ENCODE measurements around the gene ROR2.

ROR2 gene

GRCh38 chr9:91927922-91928510, 22.0 kb downstream of the ROR2 start:
- no peak for TF ChIP-seq CTCF (IDR thresholded peaks at IDR 0.05; ENCODE audit: low read depth, low read length, missing control alignments)
- no peak overlapping the region for H3K4me3 ChIP-seq (replicated peaks; ENCODE audit: low read depth, low read length)
- no peak for DNase-seq (ENCODE audit: extremely low read depth, low read depth)

GRCh38 chr9:91924090-91924489, 25.9 kb downstream of the ROR2 start:
- no peak for TF ChIP-seq CTCF (IDR thresholded peaks at IDR 0.05; ENCODE audit: low read depth, low read length, missing control alignments)

GRCh38 chr9:91923145-91923544, 26.9 kb downstream of the ROR2 start:
- no peak for DNase-seq (ENCODE audit: extremely low read depth, low read depth)
- no peak for TF ChIP-seq CTCF (IDR thresholded peaks at IDR 0.05; ENCODE audit: low read depth, low read length, missing control alignments)
- no peak overlapping the region for H3K4me3 ChIP-seq (replicated peaks; ENCODE audit: low read depth, low read length)

More at GRCh38 chr9:91924090-91924489, 25.9 kb downstream of the ROR2 start:
- no peak overlapping the region for H3K4me3 ChIP-seq (replicated peaks; ENCODE audit: low read depth, low read length)
- no peak for DNase-seq (ENCODE audit: extremely low read depth, low read depth)

GRCh38 chr9:91921371-91921770, 28.7 kb downstream of the ROR2 start:
- no peak overlapping the region for H3K4me3 ChIP-seq (replicated peaks; ENCODE audit: low read depth, low read length)
- no peak for TF ChIP-seq CTCF (IDR thresholded peaks at IDR 0.05; ENCODE audit: low read depth, low read length, missing control alignments)
- DNase-seq (ENCODE audit: extremely low read depth, low read depth), result no peak

- no peak for DNase-seq (ENCODE audit: extremely low read depth, low read depth)
- TF ChIP-seq CTCF (IDR thresholded peaks at IDR 0.05; ENCODE audit: low read depth, low read length, missing control alignments), result no peak
- no peak overlapping the region for H3K4me3 ChIP-seq (replicated peaks; ENCODE audit: low read depth, low read length)
Observed at GRCh38 chr9:91920630-91921350, 29.2 kb downstream of the ROR2 start.

- no peak for TF ChIP-seq CTCF (IDR thresholded peaks at IDR 0.05; ENCODE audit: low read depth, low read length, missing control alignments)
- no peak for DNase-seq (ENCODE audit: extremely low read depth, low read depth)
- H3K4me3 ChIP-seq (replicated peaks; ENCODE audit: low read depth, low read length), result no peak overlapping the region
Observed at GRCh38 chr9:91919621-91920020, 30.4 kb downstream of the ROR2 start.

Measured in HFF-Myc (cell line).